Measurements from ENCODE around the gene STAP1. TPM values are rescaled to one million over a fixed set of nuclear protein-coding genes. Genes with fewer than 3 reads are reported as not detected.
"Not testable (repeated sequence)": the region's sequence is repeated elsewhere in the genome, so short reads cannot be mapped to it uniquely, and the experiment has no call there.

Gene STAP1
- polyA plus RNA-seq, 1 donor (not counting 4 experiments of a cell fraction or from before 2014, with no cell fraction given) = not detected

GRCh38 chr4:67522230-67522629 is 36.3 kb upstream of the STAP1 start:
- no peaks in the 10 kb centered on the region for H4K20me1 ChIP-seq (ENCODE audit: control insufficient read depth, extremely low read depth, insufficient read depth, low read length)
- no peak overlapping the region for H3K4me2 ChIP-seq (ENCODE audit: control insufficient read depth, extremely low read depth, insufficient read depth, low read depth, low read length)
- no peak overlapping the region for H2AFZ ChIP-seq (ENCODE audit: control insufficient read depth, low read length)
- peaks cover 0 to 4% of the 10 kb centered on the region in 2 experiments for H3K36me3 ChIP-seq (ENCODE audit: control insufficient read depth in 2 of 2, extremely low read depth in 1 of 2, insufficient read depth in 2 of 2, low read length in 2 of 2)
- no peaks in the 10 kb centered on the region for H3K9me1 ChIP-seq (ENCODE audit: control insufficient read depth, extremely low read depth, insufficient read depth, low read length)
- H3K27me3 ChIP-seq (ENCODE audit: control insufficient read depth, extremely low read depth, insufficient read depth, low read length) = no peaks in the 10 kb centered on the region
- H3K9ac ChIP-seq (ENCODE audit: control insufficient read depth, extremely low read depth, insufficient read depth, low read length) = no peak overlapping the region
- FAIRE-seq (no peak), DNase-seq (ENCODE audit: low read depth, low spot score) (no peak)
- no peaks in the 10 kb centered on the region for H3K9me3 ChIP-seq (ENCODE audit: control insufficient read depth, low read depth, low read length)
- H3K27ac ChIP-seq (ENCODE audit: control insufficient read depth, insufficient read depth, low read length) = no peak overlapping the region
- peaks cover 24% of the 10 kb centered on the region for H3K79me2 ChIP-seq (ENCODE audit: control insufficient read depth, insufficient read depth, low read length)
- dilution Hi-C loops (cut with MboI; ENCODE audit: extremely low pct_ligation_motif_present, low sequenced_read_pairs) = no loop called here
- peaks cover 9% of the 10 kb centered on the region for H3K4me1 ChIP-seq (ENCODE audit: control insufficient read depth, extremely low read depth, insufficient read depth, low read length)
- no peak for TF ChIP-seq CTCF (optimal IDR thresholded peaks at IDR 0.05 in 1 of 3, IDR thresholded peaks at IDR 0.05 in 1 of 3, conservative IDR thresholded peaks at IDR 0.05 in 1 of 3; ENCODE audit: extremely low read depth in 1 of 3, insufficient read depth in 2 of 3, low read length in 3 of 3)
- no peak for TF ChIP-seq EZH2 (IDR thresholded peaks at IDR 0.05; ENCODE audit: low read length)
- H3K4me3 ChIP-seq (ENCODE audit: control insufficient read depth in 2 of 3, extremely low read depth in 1 of 3, insufficient read depth in 2 of 3, low read depth in 1 of 3, low read length in 3 of 3) = no peak overlapping the region

GRCh38 chr4:67522851-67523671 is 35.5 kb upstream of the STAP1 start:
- no peak overlapping the region for H3K27ac ChIP-seq (ENCODE audit: control insufficient read depth, insufficient read depth, low read length)
- H3K36me3 ChIP-seq (ENCODE audit: control insufficient read depth in 2 of 2, extremely low read depth in 1 of 2, insufficient read depth in 2 of 2, low read length in 2 of 2) = peaks cover 2 to 4% of the 10 kb centered on the region in 2 experiments
- dilution Hi-C loops (cut with MboI; ENCODE audit: extremely low pct_ligation_motif_present, low sequenced_read_pairs) = no loop called here
- TF ChIP-seq CTCF (optimal IDR thresholded peaks at IDR 0.05 in 1 of 3, IDR thresholded peaks at IDR 0.05 in 1 of 3, conservative IDR thresholded peaks at IDR 0.05 in 1 of 3; ENCODE audit: extremely low read depth in 1 of 3, insufficient read depth in 2 of 3, low read length in 3 of 3) (no peak), EZH2 (IDR thresholded peaks at IDR 0.05; ENCODE audit: low read length) (no peak)
- peaks cover 9% of the 10 kb centered on the region for H3K4me1 ChIP-seq (ENCODE audit: control insufficient read depth, extremely low read depth, insufficient read depth, low read length)
- H3K9ac ChIP-seq (ENCODE audit: control insufficient read depth, extremely low read depth, insufficient read depth, low read length) = no peak overlapping the region
- no peak overlapping the region for H3K4me3 ChIP-seq (ENCODE audit: control insufficient read depth in 2 of 3, extremely low read depth in 1 of 3, insufficient read depth in 2 of 3, low read depth in 1 of 3, low read length in 3 of 3)
- no peaks in the 10 kb centered on the region for H4K20me1 ChIP-seq (ENCODE audit: control insufficient read depth, extremely low read depth, insufficient read depth, low read length)
- H3K9me1 ChIP-seq (ENCODE audit: control insufficient read depth, extremely low read depth, insufficient read depth, low read length) = no peaks in the 10 kb centered on the region
- DNase-seq (ENCODE audit: low read depth, low spot score) (no peak), FAIRE-seq (no peak)
- H3K27me3 ChIP-seq (ENCODE audit: control insufficient read depth, extremely low read depth, insufficient read depth, low read length) = no peaks in the 10 kb centered on the region
- no peak overlapping the region for H2AFZ ChIP-seq (ENCODE audit: control insufficient read depth, low read length)
- peak overlapping the region; percentile 32 for H3K4me2 ChIP-seq (ENCODE audit: control insufficient read depth, extremely low read depth, insufficient read depth, low read depth, low read length)
- H3K9me3 ChIP-seq (ENCODE audit: control insufficient read depth, low read depth, low read length) = no peaks in the 10 kb centered on the region
- peaks cover 27% of the 10 kb centered on the region for H3K79me2 ChIP-seq (ENCODE audit: control insufficient read depth, insufficient read depth, low read length)

GRCh38 chr4:67524140-67524539 is 34.4 kb upstream of the STAP1 start:
- not testable (repeated sequence) for H3K4me2 ChIP-seq (ENCODE audit: control insufficient read depth, extremely low read depth, insufficient read depth, low read depth, low read length); H3K4me3 ChIP-seq (ENCODE audit: control insufficient read depth in 2 of 3, extremely low read depth in 1 of 3, insufficient read depth in 2 of 3, low read depth in 1 of 3, low read length in 3 of 3)

More at GRCh38 chr4:67524140-67524539, 34.4 kb upstream of the STAP1 start:
- H3K4me1 ChIP-seq (ENCODE audit: control insufficient read depth, extremely low read depth, insufficient read depth, low read length); H2AFZ ChIP-seq (ENCODE audit: control insufficient read depth, low read length); H3K9ac ChIP-seq (ENCODE audit: control insufficient read depth, extremely low read depth, insufficient read depth, low read length); H3K36me3 ChIP-seq (ENCODE audit: control insufficient read depth in 2 of 2, extremely low read depth in 1 of 2, insufficient read depth in 2 of 2, low read length in 2 of 2); H3K9me3 ChIP-seq (ENCODE audit: control insufficient read depth, low read depth, low read length); dilution Hi-C loops (cut with MboI; ENCODE audit: extremely low pct_ligation_motif_present, low sequenced_read_pairs); DNase-seq (ENCODE audit: low read depth, low spot score); H3K27me3 ChIP-seq (ENCODE audit: control insufficient read depth, extremely low read depth, insufficient read depth, low read length); H3K9me1 ChIP-seq (ENCODE audit: control insufficient read depth, extremely low read depth, insufficient read depth, low read length); H4K20me1 ChIP-seq (ENCODE audit: control insufficient read depth, extremely low read depth, insufficient read depth, low read length); H3K27ac ChIP-seq (ENCODE audit: control insufficient read depth, insufficient read depth, low read length); FAIRE-seq: not testable (repeated sequence)
- peaks cover 27% of the 10 kb centered on the region for H3K79me2 ChIP-seq (ENCODE audit: control insufficient read depth, insufficient read depth, low read length)
